Gastroesophageal sphincter (tissue), 3 donors: ENCODE results near the gene TPD52L1.

Experiments used
- POLR2AphosphoS5 ChIP-seq: sonication (generic); formaldehyde crosslinking; IDR thresholded peaks from one replicate; pipeline ENCODE4 v1.6.1; 2017; ENCODE audit warnings: antibody characterized with exemption
- TF ChIP-seq, protein P1 (sequence below), 4 experiments: fragments of 200-600 bp in 2 of 4; fragments of 450-650 bp in 2 of 4; sonication (generic) in 1 of 4; IDR thresholded peaks; one replicate each; pipeline ENCODE4 v1.5.1; 2017 to 2019; ENCODE audit warnings: antibody characterized with exemption in 4 of 4, mild to moderate bottlenecking in 2 of 4, moderate library complexity in 2 of 4

DNA sequence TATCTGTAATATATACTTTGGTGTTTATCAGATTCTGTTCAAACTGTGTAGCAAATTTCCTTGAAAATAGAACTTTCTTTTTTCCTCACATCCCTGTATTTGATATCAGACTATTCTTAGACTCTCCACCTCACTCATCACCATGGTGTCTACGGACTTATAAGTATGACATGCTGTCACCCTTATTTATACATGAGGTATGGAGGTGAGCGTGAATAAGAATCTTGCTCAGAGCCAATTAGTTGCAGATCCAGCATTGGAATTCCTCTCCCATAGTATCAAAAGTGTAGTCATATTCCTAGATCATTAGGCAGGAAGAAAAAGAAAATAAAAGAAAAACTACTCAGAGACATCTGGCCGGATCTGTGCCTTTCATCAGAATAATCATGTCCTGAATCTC lies 43.0 kb downstream of the TPD52L1 start:
- no peak for TF ChIP-seq POLR2AphosphoS5
- TF ChIP-seq, protein P1, sequence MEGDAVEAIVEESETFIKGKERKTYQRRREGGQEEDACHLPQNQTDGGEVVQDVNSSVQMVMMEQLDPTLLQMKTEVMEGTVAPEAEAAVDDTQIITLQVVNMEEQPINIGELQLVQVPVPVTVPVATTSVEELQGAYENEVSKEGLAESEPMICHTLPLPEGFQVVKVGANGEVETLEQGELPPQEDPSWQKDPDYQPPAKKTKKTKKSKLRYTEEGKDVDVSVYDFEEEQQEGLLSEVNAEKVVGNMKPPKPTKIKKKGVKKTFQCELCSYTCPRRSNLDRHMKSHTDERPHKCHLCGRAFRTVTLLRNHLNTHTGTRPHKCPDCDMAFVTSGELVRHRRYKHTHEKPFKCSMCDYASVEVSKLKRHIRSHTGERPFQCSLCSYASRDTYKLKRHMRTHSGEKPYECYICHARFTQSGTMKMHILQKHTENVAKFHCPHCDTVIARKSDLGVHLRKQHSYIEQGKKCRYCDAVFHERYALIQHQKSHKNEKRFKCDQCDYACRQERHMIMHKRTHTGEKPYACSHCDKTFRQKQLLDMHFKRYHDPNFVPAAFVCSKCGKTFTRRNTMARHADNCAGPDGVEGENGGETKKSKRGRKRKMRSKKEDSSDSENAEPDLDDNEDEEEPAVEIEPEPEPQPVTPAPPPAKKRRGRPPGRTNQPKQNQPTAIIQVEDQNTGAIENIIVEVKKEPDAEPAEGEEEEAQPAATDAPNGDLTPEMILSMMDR (IDR thresholded peaks at IDR 0.05), result no peak
